SW 1271 (cell line): ENCODE measurements around the gene ARMH4.

ENCODE experiments used
- DNase-seq, 2 experiments: peaks; one replicate each; lab custom pipeline; 2025; lab: John Stamatoyannopoulos, UW

ARMH4 gene

GRCh38 chr14:58027904-58028303, 124.1 kb downstream of the ARMH4 start:
- no peak for DNase-seq

DNA sequence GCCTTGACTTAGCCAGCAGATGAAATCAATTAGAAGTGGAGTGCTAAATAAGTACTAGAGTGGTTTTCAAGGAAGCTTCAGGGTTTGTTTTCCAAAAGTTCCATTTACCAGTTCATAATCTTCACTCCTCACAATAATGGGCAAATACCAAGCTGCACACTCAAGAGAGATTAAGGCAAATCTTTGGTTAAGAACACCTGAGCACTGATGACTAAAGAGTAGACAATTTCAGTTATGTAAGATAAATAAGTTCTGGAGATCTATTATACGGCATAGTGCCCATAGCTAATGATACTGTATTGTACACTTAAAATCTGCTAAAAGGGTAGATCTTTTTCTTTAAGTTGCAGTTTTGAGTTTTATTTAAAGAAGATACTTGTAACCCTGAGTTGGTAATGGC, 125.0 kb downstream of the ARMH4 start:
- DNase-seq, result no peak

GRCh38 chr14:58026219-58026618, 125.8 kb downstream of the ARMH4 start:
- no peak for DNase-seq

DNA sequence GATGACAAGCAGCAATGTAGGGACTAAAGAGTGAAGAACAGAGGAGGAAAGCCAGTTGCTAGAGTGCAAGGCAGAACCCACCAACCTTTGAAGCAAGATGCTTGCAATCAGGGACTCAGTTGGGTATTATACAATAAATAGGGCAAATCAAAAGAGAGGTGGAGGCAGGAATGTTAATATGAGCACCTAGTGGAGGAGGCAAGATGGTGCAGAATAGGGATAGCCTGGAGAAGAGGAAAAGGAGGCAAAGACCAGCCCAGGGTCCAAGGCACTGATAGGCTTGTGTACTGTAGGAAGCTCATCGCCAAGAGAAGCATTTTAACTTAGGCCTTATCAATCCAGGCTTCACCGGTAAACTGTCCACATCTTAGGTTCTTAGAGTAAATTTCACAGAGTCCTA, 137.2 kb downstream of the ARMH4 start:
- DNase-seq, result no peak

GRCh38 chr14:58002618-58003017, 149.4 kb downstream of the ARMH4 start:
- DNase-seq, result no peak

GRCh38 chr14:57999979-58000378, 152.0 kb downstream of the ARMH4 start:
- DNase-seq, result no peak

- no peak for DNase-seq
Observed at GRCh38 chr14:57999471-57999870, 152.5 kb downstream of the ARMH4 start.

DNA sequence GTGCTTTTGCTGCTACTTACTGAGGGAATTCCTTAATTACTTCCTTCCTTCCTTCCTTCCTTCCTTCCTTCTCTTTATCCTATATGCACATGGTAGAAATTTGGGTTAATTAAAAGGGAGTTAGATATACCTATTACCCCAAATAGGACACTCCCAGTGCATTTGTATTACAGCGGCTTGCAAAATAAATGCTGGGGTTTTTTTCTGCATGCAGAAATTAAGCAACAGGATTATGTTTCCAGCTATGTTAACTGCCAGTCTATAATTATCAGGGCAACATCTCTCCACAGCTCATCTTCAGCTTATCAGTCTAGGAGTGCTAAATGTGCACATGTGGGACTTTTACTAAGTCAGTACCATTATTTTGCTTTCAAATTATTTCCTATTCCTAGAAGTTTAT, 153.2 kb downstream of the ARMH4 start:
- DNase-seq, result no peak

DNA sequence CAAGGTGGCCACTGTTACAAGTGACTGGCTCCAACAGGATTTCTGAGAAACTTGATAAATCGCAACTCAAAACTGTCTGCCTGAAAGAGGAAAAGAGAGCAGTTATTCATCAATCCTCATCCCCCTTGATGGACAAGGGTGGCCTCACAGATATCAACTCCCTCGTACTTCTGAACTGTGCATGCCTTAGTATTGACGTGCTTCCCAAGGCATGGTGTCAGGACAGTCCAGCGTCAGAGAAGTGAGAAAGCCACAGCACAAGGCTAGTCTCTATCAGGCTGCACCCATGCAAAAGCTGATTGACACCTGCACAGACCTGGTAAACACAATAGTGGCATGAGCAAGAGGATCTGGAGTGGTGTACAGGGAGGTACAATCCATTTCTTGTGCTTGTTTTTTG, 160.7 kb downstream of the ARMH4 start:
- DNase-seq, result no peak

DNA sequence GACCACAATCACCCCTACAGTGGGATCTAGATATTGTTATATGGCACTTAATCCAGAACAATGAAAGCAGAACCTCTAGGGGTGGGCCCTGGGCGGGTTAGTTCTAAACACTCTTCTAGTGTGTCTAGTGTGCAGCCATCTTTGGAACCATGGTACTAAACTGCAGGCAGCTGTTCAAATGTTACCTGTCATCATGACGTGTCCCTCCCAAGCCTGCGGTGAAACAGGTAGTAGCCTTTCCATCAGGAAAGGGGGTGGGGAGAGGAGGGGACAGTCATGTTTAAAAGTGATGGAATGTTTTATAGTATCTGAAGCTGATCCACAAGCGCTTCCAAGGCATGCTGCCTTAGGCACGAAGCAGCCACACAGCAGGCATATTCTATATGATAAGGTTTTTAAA, 163.6 kb downstream of the ARMH4 start:
- DNase-seq, result no peak

DNA sequence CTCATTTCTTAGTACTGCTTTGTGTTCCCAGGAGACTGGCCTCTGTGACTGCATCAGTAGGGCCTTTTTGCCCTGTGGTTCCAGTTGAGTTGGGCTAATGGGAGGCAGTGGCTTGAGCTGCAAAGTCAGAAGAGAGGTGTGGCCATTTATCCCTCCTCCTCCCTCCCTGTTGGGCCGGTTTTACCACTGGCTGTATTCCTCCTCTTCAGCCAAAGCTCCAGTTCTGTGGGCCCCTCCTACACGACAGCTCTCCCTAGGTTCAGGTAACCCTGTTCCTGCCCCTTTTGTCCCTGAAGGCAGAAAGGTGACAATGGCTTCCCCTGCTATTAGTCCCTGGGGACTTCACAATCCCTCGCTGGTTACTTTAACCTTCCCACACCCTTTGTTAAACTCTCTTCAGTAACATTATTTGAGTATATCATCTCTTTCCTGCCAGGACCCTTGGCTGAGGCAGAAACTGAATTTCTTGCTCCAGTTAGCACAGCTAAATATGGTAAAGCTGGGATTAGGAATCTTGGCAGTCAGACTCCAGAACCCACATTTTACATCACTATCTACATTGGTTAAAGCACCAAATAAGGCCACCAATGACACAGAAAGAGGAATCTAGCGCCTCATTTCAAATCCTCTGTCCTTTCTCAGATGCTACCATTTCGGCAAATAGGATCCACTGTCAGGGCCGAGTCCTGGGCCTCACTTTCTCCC, 164.3 kb downstream of the ARMH4 start:
- DNase-seq, result no peak

- no peak for DNase-seq
Observed at GRCh38 chr14:57987051-57987450, 165.0 kb downstream of the ARMH4 start.

DNA sequence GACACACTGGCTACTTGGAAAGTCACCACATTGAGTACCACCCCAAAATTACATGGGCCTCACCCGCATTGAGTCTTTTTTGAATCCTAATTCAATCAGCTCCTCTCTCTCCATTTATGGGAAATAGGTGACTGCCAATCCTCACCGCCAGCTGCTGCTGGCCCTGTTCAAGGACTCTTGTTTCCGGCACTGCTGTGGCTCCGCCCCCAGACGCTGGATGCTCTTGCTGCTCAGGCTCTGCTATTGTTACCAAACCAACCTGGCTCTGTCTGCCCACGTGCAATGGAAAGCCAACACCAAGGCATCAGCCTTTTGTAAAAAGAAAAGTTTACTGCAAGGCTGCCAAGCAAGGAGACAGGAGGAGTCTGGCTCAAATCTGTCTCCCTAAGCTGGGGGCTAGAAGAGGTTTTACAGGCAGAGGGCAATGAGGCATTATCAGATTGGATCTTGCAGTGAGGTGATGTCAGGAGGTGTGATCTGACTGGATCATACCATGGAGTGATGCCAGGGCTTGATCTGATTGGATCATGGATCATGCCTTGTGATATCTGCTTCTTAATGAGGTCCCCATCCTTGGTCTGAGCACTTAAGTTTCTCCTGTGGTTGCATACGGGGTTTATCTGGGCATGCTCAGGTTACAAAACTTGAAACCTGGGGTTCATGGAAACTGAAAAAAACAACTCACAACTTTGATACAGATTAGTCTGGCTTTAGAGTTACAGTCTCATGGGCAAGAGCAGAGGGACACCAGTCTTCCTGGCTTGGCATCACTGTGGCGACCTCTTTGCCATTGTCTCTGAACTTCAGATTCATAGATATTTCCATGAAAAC, 169.0 kb downstream of the ARMH4 start:
- DNase-seq, result no peak

- no peak for DNase-seq
Observed at GRCh38 chr14:57981817-57982560, 170.0 kb downstream of the ARMH4 start.

- DNase-seq, result no peak
Observed at GRCh38 chr14:57979376-57980048, 172.5 kb downstream of the ARMH4 start.

DNA sequence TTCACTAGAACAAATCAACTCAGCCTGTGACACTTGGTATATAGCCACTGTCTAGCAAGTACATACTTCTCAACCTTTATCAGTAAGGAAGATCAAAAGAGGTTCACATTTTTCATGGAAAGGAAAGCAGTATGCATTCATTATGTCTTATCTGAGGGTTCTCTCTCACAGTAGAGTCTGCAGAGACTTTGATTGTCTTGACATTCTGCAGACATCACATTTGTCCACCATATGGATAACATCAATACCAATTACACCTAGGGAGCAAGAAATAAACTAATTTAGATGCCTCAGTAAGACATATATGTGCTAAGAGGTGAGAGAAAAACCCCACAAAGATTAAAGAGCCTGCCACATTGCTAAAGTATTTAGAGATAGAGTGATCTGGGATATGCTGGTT, 175.3 kb downstream of the ARMH4 start:
- no peak for DNase-seq

GRCh38 chr14:57974896-57975295, 177.1 kb downstream of the ARMH4 start:
- no peak for DNase-seq

GRCh38 chr14:57970594-57970993, 181.4 kb downstream of the ARMH4 start:
- no peak for DNase-seq

DNA sequence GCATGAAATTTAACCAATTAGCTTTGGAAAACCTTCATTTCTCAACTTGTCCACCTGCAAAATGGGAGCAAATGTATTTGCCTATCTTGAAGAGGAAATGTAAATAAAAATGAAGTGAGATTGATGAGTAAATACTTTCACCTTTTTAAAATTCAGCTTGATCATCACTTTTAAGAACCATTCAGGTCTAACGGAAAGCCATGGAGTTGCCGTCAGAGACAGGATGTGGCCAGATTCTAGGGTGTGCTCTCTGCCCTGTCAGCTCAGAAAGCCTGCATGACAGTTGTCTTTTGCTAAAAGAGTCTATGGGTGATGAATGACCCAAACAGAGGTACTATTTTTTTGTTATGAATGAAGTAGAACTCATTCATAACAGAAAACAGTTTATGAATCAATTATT, 181.8 kb downstream of the ARMH4 start:
- DNase-seq, result no peak

DNA sequence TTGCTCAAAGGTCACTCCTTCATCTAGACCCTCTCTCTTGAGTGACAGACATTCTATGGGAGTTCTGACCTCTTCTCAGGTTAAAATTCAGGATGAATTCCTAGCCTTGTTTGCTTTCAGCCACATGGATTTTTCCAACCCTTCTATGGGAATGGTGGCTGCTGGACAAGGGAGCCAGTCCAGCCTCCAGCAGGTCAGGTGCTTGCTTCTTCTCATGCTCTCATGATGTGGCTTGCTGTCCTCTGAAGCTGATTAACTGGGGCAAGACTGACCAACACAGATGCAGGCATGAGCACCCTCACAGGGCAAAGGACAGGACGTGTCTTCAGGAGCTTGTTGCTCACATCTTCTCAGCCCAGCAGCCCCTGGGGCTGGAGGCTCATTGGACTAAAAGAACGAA, 188.9 kb downstream of the ARMH4 start:
- DNase-seq, result no peak

DNA sequence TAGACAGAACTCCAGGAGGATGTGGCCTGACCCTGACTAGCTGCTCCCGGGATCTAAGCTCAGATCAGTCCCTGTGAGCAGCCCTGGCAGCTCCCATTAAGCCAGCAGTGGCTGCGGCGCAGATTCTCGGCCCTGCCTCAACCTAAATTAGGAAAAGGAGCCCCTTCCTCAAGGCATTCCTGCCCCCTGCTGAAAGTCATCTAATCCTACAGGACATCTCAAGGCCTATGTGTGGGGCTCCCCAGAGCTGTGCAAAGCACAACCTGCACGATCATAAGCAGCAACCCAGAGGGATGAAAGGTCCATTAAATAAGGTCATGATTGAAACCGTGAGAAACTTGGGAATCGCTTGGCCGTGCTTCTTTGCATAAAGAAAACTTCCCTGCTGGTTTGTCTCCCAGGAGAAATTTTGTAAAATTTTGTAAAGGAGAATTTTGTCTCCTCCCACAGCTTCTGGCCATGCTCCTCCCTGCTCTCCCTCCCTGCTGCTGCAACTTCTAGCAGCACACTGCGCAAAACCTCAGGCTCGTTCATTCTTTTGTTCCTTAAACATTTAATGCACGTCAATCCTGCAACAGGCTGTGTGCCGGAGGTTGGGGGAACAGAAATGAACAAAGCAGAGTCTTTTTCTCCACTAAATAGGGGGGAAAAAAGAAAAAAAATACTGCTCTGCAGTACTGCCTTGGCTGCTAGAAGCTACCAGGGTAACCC, 189.5 kb downstream of the ARMH4 start:
- DNase-seq, result no peak

DNA sequence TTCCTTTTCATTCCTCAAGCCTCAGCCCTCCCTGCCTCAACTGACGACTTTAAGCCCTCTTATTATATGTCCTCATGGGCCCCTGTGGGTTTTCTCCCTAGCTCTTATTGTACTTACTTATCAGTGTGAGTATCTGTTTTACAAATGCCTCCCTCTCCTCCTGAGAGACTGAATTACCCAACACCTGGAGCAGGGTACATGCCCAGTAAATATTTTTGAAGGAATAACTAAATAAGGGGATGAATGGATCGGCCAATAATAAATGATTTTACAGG, 190.3 kb downstream of the ARMH4 start:
- no peak for DNase-seq
